Endothelial cell of umbilical vein (primary cell): Measurements from ENCODE around the gene RBMS3. TPM values are rescaled to one million over a fixed set of nuclear protein-coding genes. Genes with fewer than 3 reads are reported as not detected.

Source experiments
- BruUV-seq: library from RNA; stranded (reverse); fragments of 400-500 nt; replicated peaks from 2 replicates; lab custom pipeline; 2021; lab: Mats Ljungman, UMichigan
- CTCF ChIA-PET: fragments of 300-600, 350-600 bp; sonication (Branson Sonifier 250); formaldehyde crosslinking; loops from one replicate; lab custom pipeline; 2021; ENCODE audit warnings: antibody characterized with exemption, inconsistent platforms; lab: Charles Lee
- POLR2A ChIA-PET: fragments of 300-600, 350-600 bp; sonication (Branson Sonifier 250); formaldehyde crosslinking; loops from one replicate; lab custom pipeline; 2021; ENCODE audit warnings: antibody characterized with exemption, inconsistent platforms; lab: Charles Lee
- DNase-seq: peaks from one replicate; pipeline ENCODE4 v3.0.0-alpha.2; 2011; ENCODE audit warnings: low read depth, low spot score
- FAIRE-seq: peaks from 2 replicates; lab custom pipeline; 2011; peaks lifted over from hg19 to GRCh38; lab: Jason Lieb, UNC
- H2AFZ ChIP-seq: 2 replicates; pipeline ENCODE4 v1.6.0; 2012; ENCODE audit warnings: low read depth, low read length, control low read depth, inconsistent platforms
- H3K27ac ChIP-seq: 2 replicates; pipeline ENCODE4 v1.5.1; 2011; ENCODE audit warnings: low read depth, mild to moderate bottlenecking, control low read depth, low read length, moderate library complexity; ENCODE audit not compliant: insufficient read depth
- H3K27me3 ChIP-seq, 2 experiments: 2 replicates each; pipeline versions ENCODE4 v1.6.0 to v1.6.1; 2011; ENCODE audit warnings: low read length in 2 of 2, mixed read lengths in 1 of 2; ENCODE audit not compliant: control insufficient read depth in 2 of 2, insufficient read depth in 2 of 2
- H3K36me3 ChIP-seq, 2 experiments: 2 replicates in 1 of 2; 3 replicates in 1 of 2; pipeline ENCODE4 v1.5.1; 2011; ENCODE audit warnings: low read length in 2 of 2, mild to moderate bottlenecking in 1 of 2, moderate library complexity in 1 of 2; ENCODE audit not compliant: control insufficient read depth in 2 of 2, insufficient read depth in 2 of 2; ENCODE audit errors: extremely low read depth in 1 of 2
- H3K4me1 ChIP-seq: 3 replicates; pipeline ENCODE4 v1.5.1; 2011; ENCODE audit warnings: mild to moderate bottlenecking, low read length; ENCODE audit not compliant: control insufficient read depth, insufficient read depth; ENCODE audit errors: extremely low read depth
- H3K4me2 ChIP-seq: 2 replicates; pipeline ENCODE4 v1.6.1; 2011; ENCODE audit warnings: low read length, control low read depth, mixed read lengths; ENCODE audit not compliant: insufficient read depth
- H3K4me3 ChIP-seq, 3 experiments: fragments of 200-600 bp in 1 of 3; sonication (generic), shearing (Covaris generic) in 1 of 3; replicated peaks in 1 of 3; 2 replicates each; pipeline ENCODE4 v1.5.1; 2011 to 2016; ENCODE audit warnings: control low read depth in 3 of 3, low read length in 3 of 3, mild to moderate bottlenecking in 2 of 3, inconsistent platforms in 1 of 3, low read depth in 1 of 3, moderate library complexity in 1 of 3; ENCODE audit not compliant: insufficient read depth in 1 of 3
- H3K79me2 ChIP-seq: 2 replicates; pipeline ENCODE4 v1.6.0; 2012; ENCODE audit warnings: low read length, inconsistent platforms; ENCODE audit not compliant: control insufficient read depth, insufficient read depth
- H3K9ac ChIP-seq: replicated peaks from 2 replicates; pipeline ENCODE3; 2011; ENCODE audit warnings: low read length, control low read depth; ENCODE audit not compliant: insufficient read depth; ENCODE audit errors: extremely low read depth
- H3K9me1 ChIP-seq: replicated peaks from 3 replicates; pipeline ENCODE4 v1.6.0; 2011; ENCODE audit warnings: mild to moderate bottlenecking, low read length; ENCODE audit not compliant: control insufficient read depth, insufficient read depth; ENCODE audit errors: extremely low read depth
- H3K9me3 ChIP-seq: replicated peaks from 2 replicates; pipeline ENCODE4 v1.5.1; 2012; ENCODE audit warnings: low read length, inconsistent platforms; ENCODE audit not compliant: control insufficient read depth, insufficient read depth
- H4K20me1 ChIP-seq: replicated peaks from 2 replicates; pipeline ENCODE3; 2011; ENCODE audit warnings: mild to moderate bottlenecking, low read length; ENCODE audit not compliant: control insufficient read depth, insufficient read depth; ENCODE audit errors: extremely low read depth
- EZH2 ChIP-seq: IDR thresholded peaks from 2 replicates; pipeline ENCODE4 v1.6.1; 2012; ENCODE audit warnings: borderline replicate concordance, low read depth, mild to moderate bottlenecking, moderate library complexity, low read length, inconsistent platforms; ENCODE audit not compliant: severe bottlenecking
- FOS ChIP-seq: IDR thresholded peaks from 2 replicates; pipeline ENCODE4 v1.6.1; 2011; ENCODE audit warnings: mild to moderate bottlenecking, low read length, moderate library complexity, borderline replicate concordance; ENCODE audit not compliant: insufficient read depth
- GATA2 ChIP-seq: IDR thresholded peaks from 2 replicates; pipeline ENCODE4 v1.7.0; 2011; ENCODE audit warnings: low read depth, mild to moderate bottlenecking, moderate library complexity, mixed read lengths, low read length; ENCODE audit not compliant: insufficient read length, insufficient read depth
- JUN ChIP-seq: IDR thresholded peaks from 2 replicates; pipeline ENCODE4 v1.6.1; 2011; ENCODE audit warnings: borderline replicate concordance, low read depth; ENCODE audit not compliant: insufficient read length, insufficient read depth
- MYC ChIP-seq: IDR thresholded peaks from one replicate; pipeline ENCODE4 v1.6.1; 2011; ENCODE audit warnings: mild to moderate bottlenecking, low read depth, low read length
- POLR2A ChIP-seq: IDR thresholded peaks from 2 replicates; pipeline ENCODE4 v1.6.1; 2012; ENCODE audit warnings: low read depth, mild to moderate bottlenecking, control low read depth, low read length
- POLR2AphosphoS5 ChIP-seq: IDR thresholded peaks from 2 replicates; pipeline ENCODE4 v1.6.1; 2012; ENCODE audit warnings: low read depth, mild to moderate bottlenecking, control low read depth, low read length, moderate library complexity; ENCODE audit not compliant: insufficient read depth
- dilution Hi-C: fragments of 300-500 bp; cut with MboI; formaldehyde crosslinking; loops from one replicate; pipeline ENCODE4 v1.15.0; 2019; ENCODE audit warnings: low sequenced_read_pairs; ENCODE audit not compliant: extremely low pct_ligation_motif_present
- intact Hi-C: fragments of 100-400 bp; cut with micrococcal nuclease; formaldehyde crosslinking; loops from one replicate; pipeline ENCODE4 v1.10.0; 2022
- polyA plus RNA-seq, 4 experiments: library from polyadenylated mRNA; depleted of rRNA in 3 of 4; stranded (reverse) in 3 of 4; unstranded in 1 of 4; fragments of >200 nt; gene quantifications; 2 replicates each; pipeline versions ENCODE4 v1.2.1 to v1.2.3, GENCODE V29; 2011 to 2012; ENCODE audit warnings: missing spikeins in 1 of 4
- total RNA-seq: library from RNA; stranded (reverse); gene quantifications from 2 replicates; pipeline ENCODE4 v1.2.3, GENCODE V29; 2021
- TF ChIP-seq, protein P1 (sequence below): IDR thresholded peaks from 2 replicates; pipeline ENCODE4 v1.6.1; 2011; ENCODE audit not compliant: insufficient read depth, insufficient read length
- TF ChIP-seq, protein P2 (sequence below), 2 donors: IDR thresholded peaks; 1 replicate in 1 of 2; 2 replicates in 1 of 2; pipeline ENCODE4 v1.5.1; 2011; ENCODE audit warnings: low read length in 2 of 2, mild to moderate bottlenecking in 2 of 2, moderate library complexity in 2 of 2, control low read depth in 1 of 2, inconsistent platforms in 1 of 2, low read depth in 1 of 2; ENCODE audit not compliant: insufficient read depth in 1 of 2; ENCODE audit errors: extremely low read depth in 1 of 2

The RBMS3 gene
- total and polyA plus RNA-seq, 2 donors (not counting 3 experiments of a cell fraction or from before 2014, with no cell fraction given): 13.6 to 42.3 TPM

DNA sequence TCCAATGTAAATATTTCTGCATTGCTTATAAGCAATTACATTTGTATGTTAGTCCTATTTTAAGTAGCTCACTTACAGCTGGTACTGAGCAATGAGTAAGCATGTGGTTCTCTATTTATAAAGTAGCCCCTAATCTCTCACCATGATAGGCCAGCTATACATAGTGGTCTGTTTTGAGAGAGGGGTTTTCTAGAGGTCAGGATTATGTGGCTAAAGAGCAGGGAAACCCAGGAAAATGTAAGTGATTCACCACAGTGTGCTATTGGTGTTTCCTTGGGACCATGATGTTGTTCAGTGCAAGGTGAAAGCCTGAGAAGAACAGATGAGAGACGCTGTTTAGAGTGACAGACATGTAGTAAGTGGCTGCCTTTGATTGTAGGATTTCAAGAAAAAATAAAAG is 26.4 kb downstream of the RBMS3 start:
- Histone ChIP-seq H3K9me3 (no peaks in the 10 kb centered on the region), H3K9ac (no peak overlapping the region), H4K20me1 (peaks cover 3% of the 10 kb centered on the region), H3K79me2 (peaks cover 35% of the 10 kb centered on the region), H3K9me1 (no peaks in the 10 kb centered on the region), H3K4me1 (no peaks in the 10 kb centered on the region), H2AFZ (no peak overlapping the region), H3K4me3 (no peak overlapping the region), H3K27ac (no peak overlapping the region), H3K27me3 (no peaks in the 10 kb centered on the region), H3K4me2 (no peak overlapping the region), H3K36me3 (no peaks in the 10 kb centered on the region)
- no TSS peak for BruUV-seq
- DNase-seq (no peak), FAIRE-seq (no peak)
- CTCF ChIA-PET: interaction anchor here (0.6 to 1.1 kb wide), 2 partner anchors 16 to 17 kb away, joined by 3 to 4 read pairs; no protein-coding TSS in a partner anchor
- TF ChIP-seq FOS: no peak
- no peak for TF ChIP-seq JUN
- no peak for TF ChIP-seq GATA2
- TF ChIP-seq POLR2AphosphoS5: no peak
- TF ChIP-seq POLR2A: no peak
- TF ChIP-seq, protein P1, sequence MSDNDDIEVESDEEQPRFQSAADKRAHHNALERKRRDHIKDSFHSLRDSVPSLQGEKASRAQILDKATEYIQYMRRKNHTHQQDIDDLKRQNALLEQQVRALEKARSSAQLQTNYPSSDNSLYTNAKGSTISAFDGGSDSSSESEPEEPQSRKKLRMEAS: no peak
- TF ChIP-seq, protein P2, sequence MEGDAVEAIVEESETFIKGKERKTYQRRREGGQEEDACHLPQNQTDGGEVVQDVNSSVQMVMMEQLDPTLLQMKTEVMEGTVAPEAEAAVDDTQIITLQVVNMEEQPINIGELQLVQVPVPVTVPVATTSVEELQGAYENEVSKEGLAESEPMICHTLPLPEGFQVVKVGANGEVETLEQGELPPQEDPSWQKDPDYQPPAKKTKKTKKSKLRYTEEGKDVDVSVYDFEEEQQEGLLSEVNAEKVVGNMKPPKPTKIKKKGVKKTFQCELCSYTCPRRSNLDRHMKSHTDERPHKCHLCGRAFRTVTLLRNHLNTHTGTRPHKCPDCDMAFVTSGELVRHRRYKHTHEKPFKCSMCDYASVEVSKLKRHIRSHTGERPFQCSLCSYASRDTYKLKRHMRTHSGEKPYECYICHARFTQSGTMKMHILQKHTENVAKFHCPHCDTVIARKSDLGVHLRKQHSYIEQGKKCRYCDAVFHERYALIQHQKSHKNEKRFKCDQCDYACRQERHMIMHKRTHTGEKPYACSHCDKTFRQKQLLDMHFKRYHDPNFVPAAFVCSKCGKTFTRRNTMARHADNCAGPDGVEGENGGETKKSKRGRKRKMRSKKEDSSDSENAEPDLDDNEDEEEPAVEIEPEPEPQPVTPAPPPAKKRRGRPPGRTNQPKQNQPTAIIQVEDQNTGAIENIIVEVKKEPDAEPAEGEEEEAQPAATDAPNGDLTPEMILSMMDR (IDR thresholded peaks at IDR 0.05; ENCODE audit: extremely low read depth in 1 of 2, insufficient read depth in 1 of 2, low read depth in 1 of 2, low read length in 2 of 2): no peak
- no peak for TF ChIP-seq MYC
- no peak for TF ChIP-seq EZH2
- intact Hi-C loops: no loop called here
- POLR2A ChIA-PET: no interaction called here
- dilution Hi-C loops: no loop called here
